Body of pancreas (tissue), 4 donors: ENCODE results near the gene ATP6V1G1.

Experiments used
- POLR2A ChIP-seq, 3 donors: fragments of 450-650 bp; IDR thresholded peaks; one replicate each; pipeline ENCODE4 v1.6.1; 2016; ENCODE audit warnings: antibody characterized with exemption in 3 of 3, mild to moderate bottlenecking in 2 of 3
- TF ChIP-seq, protein P1 (sequence below), 7 experiments: fragments of 450-650 bp in 4 of 7; fragments of 200-600 bp in 3 of 7; sonication (generic) in 3 of 7; IDR thresholded peaks; one replicate each; pipeline ENCODE4 v1.5.1; 2016 to 2019; ENCODE audit warnings: antibody characterized with exemption in 7 of 7

DNA sequence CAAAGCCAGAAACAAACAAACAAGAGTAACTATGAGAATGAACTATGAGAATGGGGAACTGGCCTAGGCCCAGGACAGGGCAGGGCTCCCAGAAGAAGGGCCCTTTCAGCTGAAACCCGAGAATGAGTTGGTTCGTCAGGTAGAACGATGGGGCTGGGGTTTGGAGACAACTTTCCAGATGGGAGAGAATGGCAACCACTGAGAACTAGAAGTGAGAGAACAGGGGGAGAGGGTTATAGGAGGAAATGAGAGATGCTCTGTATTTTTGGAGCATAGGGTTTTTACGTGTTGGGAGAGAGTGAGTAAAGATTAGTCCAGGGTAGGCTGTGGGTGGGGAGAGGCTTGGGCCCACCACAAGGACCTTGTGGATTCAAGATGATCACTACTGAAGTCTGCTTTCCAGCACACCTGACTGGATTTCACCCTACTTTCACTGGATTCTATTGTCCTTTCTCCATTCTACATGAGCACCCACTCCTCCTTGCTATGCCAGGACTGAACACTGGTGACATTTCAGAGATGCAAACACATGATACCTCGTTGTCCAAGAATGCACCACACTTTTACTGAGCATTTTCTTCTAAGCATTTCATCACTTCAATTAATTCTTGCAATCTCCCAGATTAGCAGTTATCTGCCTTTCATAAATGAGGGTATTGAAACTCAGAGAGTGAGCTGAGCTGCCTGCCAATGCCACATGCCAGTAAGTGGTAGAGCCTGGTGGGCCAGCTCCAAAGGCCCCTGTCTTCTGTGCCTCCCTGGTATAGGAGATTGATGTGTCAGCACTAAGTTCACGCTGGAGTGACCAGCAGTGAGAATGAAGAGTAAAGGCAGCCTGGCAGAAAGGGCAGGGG is 20.3 kb downstream of the ATP6V1G1 start:
- TF ChIP-seq, protein P1, sequence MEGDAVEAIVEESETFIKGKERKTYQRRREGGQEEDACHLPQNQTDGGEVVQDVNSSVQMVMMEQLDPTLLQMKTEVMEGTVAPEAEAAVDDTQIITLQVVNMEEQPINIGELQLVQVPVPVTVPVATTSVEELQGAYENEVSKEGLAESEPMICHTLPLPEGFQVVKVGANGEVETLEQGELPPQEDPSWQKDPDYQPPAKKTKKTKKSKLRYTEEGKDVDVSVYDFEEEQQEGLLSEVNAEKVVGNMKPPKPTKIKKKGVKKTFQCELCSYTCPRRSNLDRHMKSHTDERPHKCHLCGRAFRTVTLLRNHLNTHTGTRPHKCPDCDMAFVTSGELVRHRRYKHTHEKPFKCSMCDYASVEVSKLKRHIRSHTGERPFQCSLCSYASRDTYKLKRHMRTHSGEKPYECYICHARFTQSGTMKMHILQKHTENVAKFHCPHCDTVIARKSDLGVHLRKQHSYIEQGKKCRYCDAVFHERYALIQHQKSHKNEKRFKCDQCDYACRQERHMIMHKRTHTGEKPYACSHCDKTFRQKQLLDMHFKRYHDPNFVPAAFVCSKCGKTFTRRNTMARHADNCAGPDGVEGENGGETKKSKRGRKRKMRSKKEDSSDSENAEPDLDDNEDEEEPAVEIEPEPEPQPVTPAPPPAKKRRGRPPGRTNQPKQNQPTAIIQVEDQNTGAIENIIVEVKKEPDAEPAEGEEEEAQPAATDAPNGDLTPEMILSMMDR (IDR thresholded peaks at IDR 0.05), result no peak
- TF ChIP-seq POLR2A (IDR thresholded peaks at IDR 0.05), result no peak
